Measurements from ENCODE around the gene LCN9.
"Not testable (repeated sequence)": the region's sequence is repeated elsewhere in the genome, so short reads cannot be mapped to it uniquely, and the experiment has no call there.

LCN9 gene

GRCh38 chr9:135671591-135672041 lies 8.5 kb downstream of the LCN9 start:
- DNase-seq (ENCODE audit: low read depth in 2 of 2) = no peak

- DNase-seq (ENCODE audit: low read depth in 2 of 2) = not testable (repeated sequence)
Measured at GRCh38 chr9:135672786-135673185, 9.7 kb downstream of the LCN9 start.

- DNase-seq (ENCODE audit: low read depth in 2 of 2) = no peak
Measured at GRCh38 chr9:135673941-135674340, 10.8 kb downstream of the LCN9 start.

- no peak for DNase-seq (ENCODE audit: low read depth in 2 of 2)
Measured at GRCh38 chr9:135674977-135675376, 11.9 kb downstream of the LCN9 start.

GRCh38 chr9:135676891-135677290 lies 13.8 kb downstream of the LCN9 start:
- DNase-seq (ENCODE audit: low read depth in 2 of 2) = no peak

- no peak for DNase-seq (ENCODE audit: low read depth in 2 of 2)
Measured at GRCh38 chr9:135677641-135678168, 14.6 kb downstream of the LCN9 start.

- DNase-seq (ENCODE audit: low read depth in 2 of 2) = no peak
Measured at GRCh38 chr9:135678236-135679017, 15.3 kb downstream of the LCN9 start.

- no peak for DNase-seq (ENCODE audit: low read depth in 2 of 2)
Measured at GRCh38 chr9:135680056-135680455, 16.9 kb downstream of the LCN9 start.

- DNase-seq (ENCODE audit: low read depth in 2 of 2) = no peak
Measured at GRCh38 chr9:135681161-135681560, 18.1 kb downstream of the LCN9 start.

GRCh38 chr9:135683401-135684034 lies 20.4 kb downstream of the LCN9 start:
- no peak for DNase-seq (ENCODE audit: low read depth in 2 of 2)

GRCh38 chr9:135684691-135685090 lies 21.6 kb downstream of the LCN9 start:
- DNase-seq (ENCODE audit: low read depth in 2 of 2) = no peak

GRCh38 chr9:135687216-135687615 lies 24.1 kb downstream of the LCN9 start:
- DNase-seq (ENCODE audit: low read depth in 2 of 2) = no peak

- no peak for DNase-seq (ENCODE audit: low read depth in 2 of 2)
Measured at GRCh38 chr9:135689011-135689410, 25.9 kb downstream of the LCN9 start.

GRCh38 chr9:135690836-135691570 lies 27.9 kb downstream of the LCN9 start:
- DNase-seq (ENCODE audit: low read depth in 2 of 2) = no peak

- no peak for DNase-seq (ENCODE audit: low read depth in 2 of 2)
Measured at GRCh38 chr9:135692410-135692809, 29.3 kb downstream of the LCN9 start.

- DNase-seq (ENCODE audit: low read depth in 2 of 2) = no peak
Measured at GRCh38 chr9:135693265-135693664, 30.2 kb downstream of the LCN9 start.

- DNase-seq (ENCODE audit: low read depth in 2 of 2) = no peak
Measured at GRCh38 chr9:135693771-135694170, 30.7 kb downstream of the LCN9 start.

GRCh38 chr9:135694414-135694813 lies 31.3 kb downstream of the LCN9 start:
- no peak for DNase-seq (ENCODE audit: low read depth in 2 of 2)

- no peak for DNase-seq (ENCODE audit: low read depth in 2 of 2)
Measured at GRCh38 chr9:135695036-135695435, 31.9 kb downstream of the LCN9 start.

- no peak for DNase-seq (ENCODE audit: low read depth in 2 of 2)
Measured at GRCh38 chr9:135695642-135696041, 32.5 kb downstream of the LCN9 start.

- DNase-seq (ENCODE audit: low read depth in 2 of 2) = no peak
Measured at GRCh38 chr9:135696446-135696845, 33.3 kb downstream of the LCN9 start.

GRCh38 chr9:135697226-135697625 lies 34.1 kb downstream of the LCN9 start:
- DNase-seq (ENCODE audit: low read depth in 2 of 2) = no peak

Measured in stimulated activated CD8-positive, alpha-beta memory T cell treated with anti-CD3 and anti-CD28 coated beads, Interleukin-7, amount 100 ng/mL, for 1 hour (primary cell).